BJ (cell line): ENCODE measurements around the gene TMEM221. TPM values are rescaled to one million over a fixed set of nuclear protein-coding genes. Genes with fewer than 3 reads are reported as not detected.

Source experiments
- CTCF ChIA-PET: fragments of 350-600 bp; formaldehyde crosslinking; extraction: SDS; loops from one replicate; lab custom pipeline; 2021; ENCODE audit warnings: antibody characterized with exemption, inconsistent platforms; lab: Yijun Ruan, JAX
- POLR2A ChIA-PET: fragments of 300-600 bp; sonication (Branson Sonifier 250); formaldehyde crosslinking; extraction: SDS; loops from one replicate; lab custom pipeline; 2021; ENCODE audit warnings: antibody characterized with exemption; lab: Charles Lee
- DNase-seq: peaks from one replicate; pipeline ENCODE4 v3.0.0-alpha.2; 2011; ENCODE audit warnings: low read depth
- H3K27me3 ChIP-seq: 2 replicates; pipeline ENCODE4 v1.6.0; 2011; ENCODE audit warnings: low read length; ENCODE audit not compliant: control insufficient read depth, insufficient read depth
- H3K36me3 ChIP-seq: 2 replicates; pipeline ENCODE4 v1.5.1; 2011; ENCODE audit warnings: low read length; ENCODE audit not compliant: control insufficient read depth, insufficient read depth
- H3K4me3 ChIP-seq: 2 replicates; pipeline ENCODE4 v1.5.1; 2011; ENCODE audit warnings: low read depth, mild to moderate bottlenecking, control low read depth, low read length
- polyA plus RNA-seq: library from polyadenylated mRNA; depleted of rRNA; stranded (reverse); fragments of >200 nt; gene quantifications from 2 replicates; pipeline ENCODE4 v1.2.3, GENCODE V29; 2011
- TF ChIP-seq, protein P1 (sequence below): IDR thresholded peaks from 2 replicates; pipeline ENCODE4 v1.5.1; 2011; ENCODE audit warnings: low read depth, mild to moderate bottlenecking, control low read depth, inconsistent platforms, low read length, moderate library complexity; ENCODE audit not compliant: insufficient read depth

Gene TMEM221
- polyA plus RNA-seq, 1 experiment: 0.11 TPM

DNA sequence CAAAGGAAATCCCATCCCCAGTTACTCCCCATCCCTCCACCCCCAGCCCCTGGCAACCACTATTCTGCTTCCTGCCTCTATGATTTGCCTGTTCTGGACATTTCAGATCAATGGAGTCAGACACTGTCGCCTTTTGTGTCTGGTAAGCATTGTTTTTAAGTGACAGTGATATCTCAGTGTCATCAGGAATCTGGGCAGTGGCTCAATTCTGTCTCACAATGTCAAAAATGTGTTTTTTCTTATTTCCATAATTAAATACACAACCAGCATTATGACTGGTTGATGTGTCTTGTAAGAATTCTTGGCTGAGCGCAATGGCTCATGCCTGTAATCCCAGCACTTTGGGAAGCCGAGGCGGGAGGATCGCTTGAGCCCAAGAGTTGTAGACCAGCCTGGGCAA lies 42.8 kb upstream of the TMEM221 start:
- CTCF ChIA-PET: no interaction called here
- DNase-seq: no peak
- POLR2A ChIA-PET: no interaction called here
- Histone ChIP-seq H3K27me3 (no peaks in the 10 kb centered on the region), H3K36me3 (peaks cover 7% of the 10 kb centered on the region), H3K4me3 (no peak overlapping the region)
- TF ChIP-seq, protein P1, sequence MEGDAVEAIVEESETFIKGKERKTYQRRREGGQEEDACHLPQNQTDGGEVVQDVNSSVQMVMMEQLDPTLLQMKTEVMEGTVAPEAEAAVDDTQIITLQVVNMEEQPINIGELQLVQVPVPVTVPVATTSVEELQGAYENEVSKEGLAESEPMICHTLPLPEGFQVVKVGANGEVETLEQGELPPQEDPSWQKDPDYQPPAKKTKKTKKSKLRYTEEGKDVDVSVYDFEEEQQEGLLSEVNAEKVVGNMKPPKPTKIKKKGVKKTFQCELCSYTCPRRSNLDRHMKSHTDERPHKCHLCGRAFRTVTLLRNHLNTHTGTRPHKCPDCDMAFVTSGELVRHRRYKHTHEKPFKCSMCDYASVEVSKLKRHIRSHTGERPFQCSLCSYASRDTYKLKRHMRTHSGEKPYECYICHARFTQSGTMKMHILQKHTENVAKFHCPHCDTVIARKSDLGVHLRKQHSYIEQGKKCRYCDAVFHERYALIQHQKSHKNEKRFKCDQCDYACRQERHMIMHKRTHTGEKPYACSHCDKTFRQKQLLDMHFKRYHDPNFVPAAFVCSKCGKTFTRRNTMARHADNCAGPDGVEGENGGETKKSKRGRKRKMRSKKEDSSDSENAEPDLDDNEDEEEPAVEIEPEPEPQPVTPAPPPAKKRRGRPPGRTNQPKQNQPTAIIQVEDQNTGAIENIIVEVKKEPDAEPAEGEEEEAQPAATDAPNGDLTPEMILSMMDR: no peak

- Histone ChIP-seq H3K4me3 (no peak overlapping the region), H3K36me3 (peaks cover 7% of the 10 kb centered on the region), H3K27me3 (no peaks in the 10 kb centered on the region)
- TF ChIP-seq, protein P1: no peak
- no peak for DNase-seq
- POLR2A ChIA-PET: no interaction called here
- CTCF ChIA-PET: no interaction called here
These were observed 41.9 kb upstream of the TMEM221 start for GRCh38 chr19:17490411-17490810.

DNA sequence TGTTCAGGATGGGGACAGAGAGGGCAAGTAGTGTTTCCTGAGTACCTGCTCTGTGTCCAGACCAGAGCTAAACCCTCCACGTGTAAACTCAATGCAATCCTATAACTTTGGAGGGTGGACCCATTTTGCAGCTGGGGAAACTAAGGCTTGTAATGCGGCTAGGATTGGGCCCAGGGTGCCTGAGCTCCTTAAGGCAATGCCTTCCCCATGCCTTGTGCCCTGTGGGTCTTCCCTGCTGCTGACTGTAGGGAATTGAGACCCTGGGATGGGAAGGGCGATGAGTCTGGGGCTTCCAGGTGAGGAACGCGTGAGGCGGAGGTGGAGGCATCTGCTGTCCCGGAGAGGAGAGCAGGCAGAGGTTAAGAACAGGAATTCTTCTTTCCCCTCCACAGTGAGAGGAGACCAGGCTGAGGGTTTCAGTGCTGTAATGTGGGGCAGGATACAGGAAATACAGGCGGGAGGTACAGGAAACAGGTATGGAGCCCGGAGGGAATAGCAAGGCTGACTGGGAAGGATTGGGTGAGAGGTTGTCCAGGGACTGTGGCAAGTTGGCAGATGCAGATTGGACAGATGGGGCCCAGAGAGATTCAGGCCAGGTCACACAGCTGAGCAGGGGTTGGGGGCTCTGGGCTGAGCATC lies 41.0 kb upstream of the TMEM221 start:
- Histone ChIP-seq H3K27me3 (no peaks in the 10 kb centered on the region), H3K36me3 (peaks cover 7% of the 10 kb centered on the region), H3K4me3 (no peak overlapping the region)
- CTCF ChIA-PET: interaction anchor here (1.1 kb wide), 1 partner anchor 9 kb away, joined by 6 read pairs; no protein-coding TSS in a partner anchor
- TF ChIP-seq, protein P1: no peak
- DNase-seq: no peak
- POLR2A ChIA-PET: no interaction called here

- POLR2A ChIA-PET: interaction anchor here (0.5 kb wide), 1 partner anchor 23 kb away, joined by 4 read pairs; the partner anchor contains the start of gene PGLS
- no peak for DNase-seq
- no peak overlapping the region for H3K4me3 ChIP-seq
- H3K36me3 ChIP-seq: peaks cover 7% of the 10 kb centered on the region
- no peaks in the 10 kb centered on the region for H3K27me3 ChIP-seq
- TF ChIP-seq, protein P1: no peak
- CTCF ChIA-PET: interaction anchor here (1.1 kb wide), 1 partner anchor 8 kb away, joined by 6 read pairs; no protein-coding TSS in a partner anchor
These were observed 40.3 kb upstream of the TMEM221 start for GRCh38 chr19:17488593-17489391.
